GM10248 (cell line): ENCODE results near the gene PARP11.

Experiments
- CTCF ChIA-PET: fragments of 300-600 bp; sonication (Branson Sonifier 250); formaldehyde crosslinking; extraction: SDS; loops from one replicate; lab custom pipeline; 2021; ENCODE audit warnings: antibody characterized with exemption; lab: Yijun Ruan, JAX
- POLR2A ChIA-PET: fragments of 350-650 bp; sonication (Branson Sonifier 250); formaldehyde crosslinking; extraction: SDS; loops from one replicate; lab custom pipeline; 2020; ENCODE audit warnings: antibody characterized with exemption; lab: Yijun Ruan, JAX
- DNase-seq: peaks from one replicate; pipeline ENCODE4 v3.0.0; 2012; ENCODE audit errors: extremely low spot score
- TF ChIP-seq, protein P1 (sequence below): IDR thresholded peaks from 2 replicates; pipeline ENCODE4 v1.5.1; 2012; ENCODE audit warnings: mild to moderate bottlenecking, low read depth; ENCODE audit errors: extremely low read depth, missing control alignments, control extremely low read depth

The PARP11 gene

DNA sequence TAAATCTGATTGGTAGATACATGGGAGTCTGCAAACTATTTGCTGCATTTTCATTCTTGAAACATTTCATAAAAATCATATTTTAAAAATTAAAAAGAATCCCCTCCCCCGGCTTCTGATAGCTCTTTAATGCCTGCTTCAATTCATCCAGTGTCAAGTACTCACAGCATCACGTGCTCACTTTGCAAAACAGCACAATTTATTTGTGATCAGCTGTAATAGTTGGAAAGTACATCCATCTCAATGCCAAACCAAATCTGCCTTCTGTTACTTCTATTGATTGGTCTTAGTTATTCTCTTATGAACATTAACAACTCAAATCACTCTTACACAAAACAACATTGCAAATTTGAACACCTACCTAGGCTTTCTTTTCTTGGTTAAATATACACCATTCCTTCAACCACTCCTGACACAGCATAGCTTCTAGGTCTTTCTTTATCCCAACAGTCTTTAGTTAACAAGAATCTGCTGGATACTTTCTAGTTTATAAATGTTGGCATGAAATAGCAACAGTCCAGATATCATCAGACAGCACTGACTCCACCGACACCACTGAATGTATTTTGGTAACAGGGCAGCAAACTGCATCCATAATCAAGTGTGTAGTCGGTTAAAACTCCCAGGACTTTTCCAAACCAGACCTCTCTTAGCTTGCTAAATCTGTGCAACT is 58.0 kb downstream of the PARP11 start:
- TF ChIP-seq, protein P1, sequence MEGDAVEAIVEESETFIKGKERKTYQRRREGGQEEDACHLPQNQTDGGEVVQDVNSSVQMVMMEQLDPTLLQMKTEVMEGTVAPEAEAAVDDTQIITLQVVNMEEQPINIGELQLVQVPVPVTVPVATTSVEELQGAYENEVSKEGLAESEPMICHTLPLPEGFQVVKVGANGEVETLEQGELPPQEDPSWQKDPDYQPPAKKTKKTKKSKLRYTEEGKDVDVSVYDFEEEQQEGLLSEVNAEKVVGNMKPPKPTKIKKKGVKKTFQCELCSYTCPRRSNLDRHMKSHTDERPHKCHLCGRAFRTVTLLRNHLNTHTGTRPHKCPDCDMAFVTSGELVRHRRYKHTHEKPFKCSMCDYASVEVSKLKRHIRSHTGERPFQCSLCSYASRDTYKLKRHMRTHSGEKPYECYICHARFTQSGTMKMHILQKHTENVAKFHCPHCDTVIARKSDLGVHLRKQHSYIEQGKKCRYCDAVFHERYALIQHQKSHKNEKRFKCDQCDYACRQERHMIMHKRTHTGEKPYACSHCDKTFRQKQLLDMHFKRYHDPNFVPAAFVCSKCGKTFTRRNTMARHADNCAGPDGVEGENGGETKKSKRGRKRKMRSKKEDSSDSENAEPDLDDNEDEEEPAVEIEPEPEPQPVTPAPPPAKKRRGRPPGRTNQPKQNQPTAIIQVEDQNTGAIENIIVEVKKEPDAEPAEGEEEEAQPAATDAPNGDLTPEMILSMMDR: no peak
- ChIA-PET POLR2A (interaction anchor here (0.6 kb wide), 1 partner anchor 10 kb away, joined by 3 read pairs; no protein-coding TSS in a partner anchor), CTCF (interaction anchor here (0.9 to 4.9 kb wide), 6 partner anchors 9 to 515 kb away, joined by 3 to 23 read pairs (median 3); no protein-coding TSS in a partner anchor)
- DNase-seq: no peak

DNA sequence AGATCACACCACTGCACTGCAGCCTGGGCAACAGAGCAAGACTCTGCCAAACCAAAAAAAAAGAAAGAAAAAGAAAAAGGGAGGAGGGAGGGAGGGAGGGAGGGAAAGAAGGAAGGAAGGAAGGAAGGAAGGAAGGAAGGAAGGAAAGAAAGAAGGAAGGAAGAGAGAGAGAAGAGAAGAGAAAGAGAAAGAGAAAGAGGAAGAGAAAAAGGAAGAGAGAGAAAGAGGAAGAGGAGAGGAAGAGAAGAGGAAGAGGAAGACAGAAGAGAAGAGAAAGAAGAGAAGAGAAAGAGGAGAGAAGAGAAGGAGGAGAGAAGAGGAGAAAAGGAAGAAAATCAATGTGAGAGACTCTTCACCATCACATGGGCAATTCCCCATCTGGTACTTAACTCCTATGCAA is 62.7 kb downstream of the PARP11 start:
- ChIA-PET POLR2A (no interaction called here), CTCF (no interaction called here)
- TF ChIP-seq, protein P1: no peak
- DNase-seq: no peak

DNA sequence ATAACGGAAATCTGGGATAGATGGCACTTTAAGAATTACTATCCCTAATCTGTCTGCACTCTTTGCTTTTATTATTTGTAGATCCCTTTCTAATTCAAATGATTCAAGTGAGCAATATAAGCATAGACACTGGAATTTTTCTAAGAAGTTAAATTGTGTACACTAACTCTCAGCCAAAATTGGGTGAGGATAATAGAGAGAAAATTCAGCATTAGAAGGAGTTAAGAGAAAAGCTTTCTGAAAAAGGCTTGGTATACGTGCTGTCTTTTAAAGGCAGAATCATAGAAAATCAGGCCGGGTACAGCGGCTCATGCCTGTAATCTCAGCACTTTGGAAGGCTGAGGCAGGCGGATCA is 63.2 kb downstream of the PARP11 start:
- TF ChIP-seq, protein P1: no peak
- no peak for DNase-seq
- CTCF ChIA-PET: interaction anchor here (1.6 to 7.4 kb wide), 2 partner anchors 13 to 508 kb away, joined by 3 to 197 read pairs; no protein-coding TSS in a partner anchor
- POLR2A ChIA-PET: no interaction called here

DNA sequence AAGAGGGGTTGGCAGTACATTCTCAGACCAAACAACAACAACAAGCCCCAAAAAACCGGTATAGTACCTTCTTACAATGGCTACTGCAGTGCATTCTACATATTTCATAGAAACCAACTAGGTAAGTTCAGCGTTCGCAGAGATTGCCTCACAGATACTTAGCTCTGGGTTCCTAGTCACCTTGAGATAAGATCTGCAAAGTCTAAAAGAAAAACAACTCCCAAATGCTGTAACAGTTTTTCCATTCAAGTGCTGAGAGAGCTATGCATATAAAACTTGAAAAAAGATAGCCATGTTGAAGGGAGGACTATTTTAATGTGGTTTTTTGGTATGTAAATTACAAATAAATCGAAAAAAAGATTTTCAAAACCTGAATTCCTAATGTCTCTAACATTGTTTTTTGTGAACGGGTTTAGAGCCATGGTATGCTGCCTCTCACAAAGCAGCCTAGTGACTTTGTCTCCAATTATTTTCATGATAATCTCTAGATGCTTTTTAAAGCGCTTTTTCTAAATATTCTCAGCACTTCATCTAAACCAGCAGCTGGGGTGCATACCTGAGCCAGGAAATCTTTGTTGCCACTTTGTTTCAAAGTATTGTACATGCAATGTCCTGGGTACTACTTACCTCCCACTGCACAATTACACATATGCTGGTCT is 63.7 kb downstream of the PARP11 start:
- no peak for DNase-seq
- POLR2A ChIA-PET: no interaction called here
- TF ChIP-seq, protein P1: no peak
- CTCF ChIA-PET: interaction anchor here (1.3 to 7.4 kb wide), 3 partner anchors 14 to 507 kb away, joined by 3 to 197 read pairs (median 3); no protein-coding TSS in a partner anchor

DNA sequence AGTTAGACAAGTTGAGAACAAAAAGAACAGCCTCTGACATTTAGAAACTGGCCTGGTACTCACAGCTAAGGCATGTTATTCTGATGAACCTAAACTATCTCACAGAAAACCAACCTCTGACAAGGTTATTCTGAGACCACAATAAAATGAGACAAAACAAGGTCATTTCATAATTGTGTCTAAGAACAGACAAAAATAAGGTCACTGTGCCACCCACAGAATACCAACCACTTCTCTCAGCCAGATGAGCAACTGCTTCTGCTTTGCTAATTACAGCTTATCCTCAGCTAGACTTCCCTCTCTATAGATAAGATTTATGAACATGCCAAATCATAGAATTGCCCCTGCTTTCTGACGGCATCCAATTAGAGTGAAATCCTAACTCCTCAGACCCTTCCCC is 68.1 kb downstream of the PARP11 start:
- TF ChIP-seq, protein P1: no peak
- POLR2A ChIA-PET: no interaction called here
- no peak for DNase-seq
- CTCF ChIA-PET: interaction anchor here (0.7 to 7.4 kb wide), 8 partner anchors 10 to 503 kb away, joined by 3 to 197 read pairs (median 9); no protein-coding TSS in a partner anchor

DNA sequence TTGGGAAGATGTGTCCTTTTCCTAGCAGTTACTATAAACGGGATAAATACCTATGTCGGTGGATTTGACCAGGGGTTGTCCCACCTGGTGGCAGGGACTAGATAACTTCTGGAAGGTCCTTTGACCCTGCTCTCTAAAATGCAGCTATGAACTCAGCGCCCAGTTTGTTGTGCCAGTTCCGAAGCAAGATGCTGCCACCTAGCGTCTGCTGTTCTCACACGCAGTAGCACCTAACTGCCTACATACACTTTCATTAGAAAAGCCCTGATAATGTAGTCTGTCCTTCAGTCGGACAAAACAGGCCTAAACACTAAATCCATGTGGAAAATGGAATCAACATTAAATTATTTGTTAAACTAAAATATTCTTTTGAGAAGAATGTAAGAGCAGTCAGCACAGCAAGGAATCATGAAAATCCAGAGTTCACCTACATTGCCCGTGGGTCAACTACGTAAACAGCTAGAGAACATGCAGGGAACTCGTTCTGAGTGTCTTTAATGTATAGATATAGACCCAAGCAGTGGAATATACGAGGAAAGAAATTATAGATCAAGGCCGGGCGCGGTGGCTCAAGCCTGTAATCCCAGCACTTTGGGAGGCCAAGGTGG is 69.2 kb downstream of the PARP11 start:
- TF ChIP-seq, protein P1: peak; percentile 95
- DNase-seq: peak; percentile 63
- ChIA-PET POLR2A (interaction anchor here (1.0 kb wide), 1 partner anchor 504 kb away, joined by 3 read pairs; no protein-coding TSS in a partner anchor), CTCF (interaction anchor here (0.6 to 7.4 kb wide), 35 partner anchors 9 to 681 kb away, joined by 3 to 197 read pairs (median 4); partner anchors contain the start of gene CRACR2A)
